HL-60 (cell line): ENCODE measurements around the gene SOX6.

Experiments
- DNase-seq, 2 experiments: peaks; one replicate each; pipeline ENCODE4 v3.0.0-alpha.2; 2010 to 2020; ENCODE audit warnings: low read depth in 1 of 2, low spot score in 1 of 2
- H3K27ac ChIP-seq: fragments of 250-450 bp; sonication (Bioruptor Pico); replicated peaks from 2 replicates; pipeline ENCODE4 v1.5.1; 2020; ENCODE audit warnings: mild to moderate bottlenecking, moderate library complexity
- H3K27me3 ChIP-seq: fragments of 250-450 bp; sonication (Bioruptor Pico); 2 replicates; pipeline ENCODE4 v1.5.1; 2021; ENCODE audit warnings: mild to moderate bottlenecking, moderate library complexity; ENCODE audit not compliant: insufficient read depth, poor library complexity, severe bottlenecking
- H3K4me3 ChIP-seq: replicated peaks from 2 replicates; pipeline ENCODE4 v1.5.1; 2011; ENCODE audit warnings: mild to moderate bottlenecking, control low read depth, low read length; ENCODE audit not compliant: insufficient read depth
- GABPA ChIP-seq: IDR thresholded peaks from 2 replicates; pipeline ENCODE4 v1.6.1; 2012; ENCODE audit warnings: low read depth
- POLR2AphosphoS5 ChIP-seq: IDR thresholded peaks from 2 replicates; pipeline ENCODE4 v1.6.1; 2012; ENCODE audit warnings: low read depth
- SPI1 ChIP-seq: IDR thresholded peaks from 2 replicates; pipeline ENCODE4 v1.6.1; 2012; ENCODE audit warnings: low read depth, mild to moderate bottlenecking, borderline replicate concordance
- TF ChIP-seq, protein P1 (sequence below): IDR thresholded peaks from 2 replicates; pipeline ENCODE4 v1.6.1; 2012; ENCODE audit warnings: low read depth; ENCODE audit not compliant: insufficient replicate concordance
- TF ChIP-seq, protein P2 (sequence below): IDR thresholded peaks from one replicate; pipeline ENCODE4 v1.5.1; 2011; ENCODE audit warnings: low read length, control low read depth, inconsistent platforms; ENCODE audit not compliant: insufficient read depth

Gene SOX6

DNA sequence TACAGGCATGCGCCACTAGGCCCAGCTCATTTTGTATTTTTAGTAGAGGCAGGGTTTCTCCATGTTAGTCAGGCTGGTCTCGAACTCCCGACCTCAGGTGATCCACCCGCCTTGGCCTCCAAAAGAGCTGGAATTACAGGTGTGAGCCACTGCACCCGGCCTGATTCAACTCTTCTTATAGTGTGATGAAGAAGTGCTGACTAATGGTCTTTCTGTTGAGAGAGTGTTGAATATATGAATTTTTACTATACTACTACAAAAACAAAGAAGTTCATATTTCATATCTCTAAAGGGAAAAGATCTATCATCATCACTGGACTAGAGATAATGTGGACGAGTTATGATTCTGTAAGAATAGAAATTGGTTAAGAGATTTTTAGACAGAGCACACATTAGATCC is 320.1 kb downstream of the SOX6 start:
- no peak overlapping the region for H3K4me3 ChIP-seq
- no peaks in the 10 kb centered on the region for H3K27me3 ChIP-seq
- H3K27ac ChIP-seq = no peak overlapping the region
- TF ChIP-seq POLR2AphosphoS5 (no peak), GABPA (no peak), SPI1 (no peak)
- TF ChIP-seq, protein P1, sequence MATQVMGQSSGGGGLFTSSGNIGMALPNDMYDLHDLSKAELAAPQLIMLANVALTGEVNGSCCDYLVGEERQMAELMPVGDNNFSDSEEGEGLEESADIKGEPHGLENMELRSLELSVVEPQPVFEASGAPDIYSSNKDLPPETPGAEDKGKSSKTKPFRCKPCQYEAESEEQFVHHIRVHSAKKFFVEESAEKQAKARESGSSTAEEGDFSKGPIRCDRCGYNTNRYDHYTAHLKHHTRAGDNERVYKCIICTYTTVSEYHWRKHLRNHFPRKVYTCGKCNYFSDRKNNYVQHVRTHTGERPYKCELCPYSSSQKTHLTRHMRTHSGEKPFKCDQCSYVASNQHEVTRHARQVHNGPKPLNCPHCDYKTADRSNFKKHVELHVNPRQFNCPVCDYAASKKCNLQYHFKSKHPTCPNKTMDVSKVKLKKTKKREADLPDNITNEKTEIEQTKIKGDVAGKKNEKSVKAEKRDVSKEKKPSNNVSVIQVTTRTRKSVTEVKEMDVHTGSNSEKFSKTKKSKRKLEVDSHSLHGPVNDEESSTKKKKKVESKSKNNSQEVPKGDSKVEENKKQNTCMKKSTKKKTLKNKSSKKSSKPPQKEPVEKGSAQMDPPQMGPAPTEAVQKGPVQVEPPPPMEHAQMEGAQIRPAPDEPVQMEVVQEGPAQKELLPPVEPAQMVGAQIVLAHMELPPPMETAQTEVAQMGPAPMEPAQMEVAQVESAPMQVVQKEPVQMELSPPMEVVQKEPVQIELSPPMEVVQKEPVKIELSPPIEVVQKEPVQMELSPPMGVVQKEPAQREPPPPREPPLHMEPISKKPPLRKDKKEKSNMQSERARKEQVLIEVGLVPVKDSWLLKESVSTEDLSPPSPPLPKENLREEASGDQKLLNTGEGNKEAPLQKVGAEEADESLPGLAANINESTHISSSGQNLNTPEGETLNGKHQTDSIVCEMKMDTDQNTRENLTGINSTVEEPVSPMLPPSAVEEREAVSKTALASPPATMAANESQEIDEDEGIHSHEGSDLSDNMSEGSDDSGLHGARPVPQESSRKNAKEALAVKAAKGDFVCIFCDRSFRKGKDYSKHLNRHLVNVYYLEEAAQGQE = no peak
- TF ChIP-seq, protein P2, sequence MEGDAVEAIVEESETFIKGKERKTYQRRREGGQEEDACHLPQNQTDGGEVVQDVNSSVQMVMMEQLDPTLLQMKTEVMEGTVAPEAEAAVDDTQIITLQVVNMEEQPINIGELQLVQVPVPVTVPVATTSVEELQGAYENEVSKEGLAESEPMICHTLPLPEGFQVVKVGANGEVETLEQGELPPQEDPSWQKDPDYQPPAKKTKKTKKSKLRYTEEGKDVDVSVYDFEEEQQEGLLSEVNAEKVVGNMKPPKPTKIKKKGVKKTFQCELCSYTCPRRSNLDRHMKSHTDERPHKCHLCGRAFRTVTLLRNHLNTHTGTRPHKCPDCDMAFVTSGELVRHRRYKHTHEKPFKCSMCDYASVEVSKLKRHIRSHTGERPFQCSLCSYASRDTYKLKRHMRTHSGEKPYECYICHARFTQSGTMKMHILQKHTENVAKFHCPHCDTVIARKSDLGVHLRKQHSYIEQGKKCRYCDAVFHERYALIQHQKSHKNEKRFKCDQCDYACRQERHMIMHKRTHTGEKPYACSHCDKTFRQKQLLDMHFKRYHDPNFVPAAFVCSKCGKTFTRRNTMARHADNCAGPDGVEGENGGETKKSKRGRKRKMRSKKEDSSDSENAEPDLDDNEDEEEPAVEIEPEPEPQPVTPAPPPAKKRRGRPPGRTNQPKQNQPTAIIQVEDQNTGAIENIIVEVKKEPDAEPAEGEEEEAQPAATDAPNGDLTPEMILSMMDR = no peak
- no peak for DNase-seq

DNA sequence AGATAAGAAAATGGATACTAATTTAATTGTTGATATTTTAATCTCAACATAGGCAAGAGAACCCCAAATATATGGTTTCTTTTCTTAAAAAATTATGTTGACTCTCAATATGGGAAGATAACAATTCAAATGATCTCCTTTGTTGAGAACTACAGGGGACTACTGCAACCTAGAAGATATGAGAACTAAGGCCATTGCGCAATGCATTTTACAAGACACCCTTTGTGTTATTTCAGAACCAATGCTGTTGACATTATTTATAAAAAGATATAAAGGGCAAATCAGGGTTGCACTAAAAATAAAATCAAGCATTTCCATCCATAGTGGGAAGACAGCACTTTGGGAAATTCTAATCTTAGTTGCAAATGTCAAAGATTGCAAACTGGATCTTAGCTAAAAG is 322.3 kb downstream of the SOX6 start:
- no peak overlapping the region for H3K27ac ChIP-seq
- no peak for DNase-seq
- H3K27me3 ChIP-seq = peaks cover 2% of the 10 kb centered on the region
- no peak for TF ChIP-seq SPI1
- TF ChIP-seq, protein P2 = no peak
- TF ChIP-seq, protein P1 = no peak
- TF ChIP-seq POLR2AphosphoS5 = no peak
- no peak for TF ChIP-seq GABPA
- H3K4me3 ChIP-seq = no peak overlapping the region

DNA sequence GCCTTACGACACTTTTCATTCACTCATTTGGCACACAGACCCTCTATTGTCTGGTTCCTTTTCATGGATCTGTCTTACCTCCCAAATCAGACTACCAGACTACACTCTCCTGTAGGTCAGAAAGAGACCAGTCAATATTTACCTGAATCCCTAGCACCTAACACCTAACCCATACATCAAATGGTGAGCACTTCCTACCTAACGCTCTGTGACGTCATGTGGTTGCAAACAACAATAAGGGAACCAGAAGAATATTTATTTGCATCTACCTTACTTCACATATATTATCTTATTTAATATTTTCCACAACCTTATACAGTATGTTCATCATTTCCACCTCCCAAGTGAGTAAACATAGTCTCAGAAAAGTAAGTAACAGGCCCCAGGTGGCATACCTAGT is 323.4 kb downstream of the SOX6 start:
- Histone ChIP-seq H3K27ac (no peak overlapping the region), H3K4me3 (no peak overlapping the region), H3K27me3 (peaks cover 2% of the 10 kb centered on the region)
- no peak for DNase-seq
- TF ChIP-seq, protein P2 = no peak

DNA sequence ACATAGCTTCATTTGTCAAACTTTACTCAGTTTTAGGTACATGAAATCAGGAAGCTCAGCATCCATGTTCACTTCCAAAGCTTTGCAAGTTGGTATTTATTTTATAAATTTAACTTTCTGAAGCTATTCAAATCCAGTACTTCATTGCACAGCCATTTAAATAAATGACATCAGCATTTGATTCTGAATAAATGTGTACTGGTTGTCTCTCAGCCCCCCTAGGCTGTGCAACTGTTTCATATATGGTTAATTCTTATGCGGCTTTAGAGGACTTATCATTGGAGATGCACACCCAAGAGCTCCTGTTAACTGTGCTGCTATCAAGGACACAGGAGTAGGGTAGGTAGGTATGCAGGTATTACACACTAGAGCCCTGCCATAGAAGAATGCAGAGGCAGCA is 325.1 kb downstream of the SOX6 start:
- Histone ChIP-seq H3K27me3 (peaks cover 2% of the 10 kb centered on the region), H3K4me3 (no peak overlapping the region), H3K27ac (no peak overlapping the region)
- TF ChIP-seq, protein P2 = no peak
- TF ChIP-seq POLR2AphosphoS5 (no peak), GABPA (no peak), SPI1 (no peak)
- TF ChIP-seq, protein P1 = no peak
- no peak for DNase-seq
